DMS79 (cell line): ENCODE measurements around the gene MYBBP1A.

Experiments
- DNase-seq: peaks from one replicate; lab custom pipeline; 2025; lab: John Stamatoyannopoulos, UW

MYBBP1A gene

GRCh38 chr17:4548061-4548461 is 7.1 kb downstream of the MYBBP1A start:
- no peak for DNase-seq

DNA sequence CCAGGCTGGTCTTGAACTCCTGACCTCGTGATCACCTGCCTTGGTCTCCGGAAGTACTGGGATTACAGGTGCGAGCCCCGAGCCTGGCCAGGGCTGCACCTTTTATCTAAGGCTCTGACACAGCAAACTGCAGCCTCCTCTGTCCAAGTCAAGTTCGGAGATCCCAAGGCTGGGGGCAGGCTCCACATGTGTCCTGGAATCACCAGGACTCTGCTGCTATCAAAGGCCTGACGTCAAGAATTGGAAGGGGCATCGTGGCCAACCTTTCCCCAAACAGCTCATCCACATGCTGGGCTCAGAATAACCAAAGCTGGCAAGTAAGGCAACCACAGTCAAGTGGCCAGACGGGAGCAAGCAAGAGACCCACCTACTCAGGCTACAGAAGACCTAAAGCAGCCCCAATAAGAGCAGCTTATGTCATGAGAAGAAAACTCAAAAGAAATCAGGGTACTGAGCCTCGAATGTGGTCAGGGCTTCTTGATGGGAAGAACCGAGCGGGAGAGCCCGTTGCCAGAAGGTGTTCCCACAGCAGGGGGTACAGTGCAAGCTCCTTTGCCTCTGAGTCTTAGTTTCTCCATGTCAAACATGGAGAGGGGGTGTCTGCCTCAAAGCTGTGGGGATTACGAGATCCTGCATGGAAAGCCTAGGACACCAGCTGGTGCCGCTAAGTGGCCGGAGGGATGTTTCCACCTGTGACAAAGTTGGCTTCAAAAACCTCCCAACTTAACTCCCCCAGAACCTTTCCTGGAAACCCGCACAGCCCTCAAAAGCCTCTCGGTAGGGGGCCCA is 7.9 kb downstream of the MYBBP1A start:
- no peak for DNase-seq

GRCh38 chr17:4545217-4545951 is 9.8 kb downstream of the MYBBP1A start:
- no peak for DNase-seq

DNA sequence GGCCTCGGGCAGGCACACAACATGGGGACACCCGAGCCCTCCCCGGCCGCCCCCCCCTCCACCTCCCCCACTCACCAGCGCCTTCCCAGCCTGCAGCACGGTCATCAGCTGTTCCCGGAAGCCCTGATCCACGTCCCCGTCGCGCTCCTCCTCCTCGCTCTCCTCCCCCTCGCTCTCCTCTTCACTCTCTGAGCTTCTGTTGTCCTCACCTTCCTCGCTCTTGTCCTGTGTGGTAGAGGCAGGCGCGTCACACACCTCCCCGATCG is 10.3 kb downstream of the MYBBP1A start:
- DNase-seq: no peak

- DNase-seq: no peak
These were observed 10.8 kb downstream of the MYBBP1A start for GRCh38 chr17:4544135-4544950.

DNA sequence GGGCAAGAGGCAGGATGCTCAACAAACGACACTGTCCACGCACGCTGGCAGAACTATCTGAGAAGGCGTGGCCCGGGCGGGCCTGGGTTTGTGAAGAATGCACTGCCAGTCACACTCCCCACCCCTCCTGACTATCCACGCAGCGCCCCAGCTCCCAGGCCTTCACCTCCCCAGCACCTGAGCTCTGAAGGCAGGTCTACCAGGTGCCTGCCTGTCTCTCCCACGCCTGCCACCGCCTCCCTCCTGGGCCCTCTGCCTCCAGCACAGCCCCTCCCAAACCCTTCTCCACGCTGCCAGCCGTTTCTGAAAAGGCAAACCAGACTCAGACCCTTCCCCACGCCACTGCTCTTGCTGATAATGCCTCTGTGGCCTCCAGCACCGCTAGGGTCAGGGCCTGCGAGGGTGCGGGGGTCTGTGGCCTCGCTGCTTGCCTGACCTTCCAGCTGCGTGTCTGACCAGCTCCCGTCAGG is 11.6 kb downstream of the MYBBP1A start:
- DNase-seq: no peak

GRCh38 chr17:4542726-4543191 is 12.4 kb downstream of the MYBBP1A start:
- no peak for DNase-seq

GRCh38 chr17:4542003-4542725 is 13.0 kb downstream of the MYBBP1A start:
- DNase-seq: no peak

DNA sequence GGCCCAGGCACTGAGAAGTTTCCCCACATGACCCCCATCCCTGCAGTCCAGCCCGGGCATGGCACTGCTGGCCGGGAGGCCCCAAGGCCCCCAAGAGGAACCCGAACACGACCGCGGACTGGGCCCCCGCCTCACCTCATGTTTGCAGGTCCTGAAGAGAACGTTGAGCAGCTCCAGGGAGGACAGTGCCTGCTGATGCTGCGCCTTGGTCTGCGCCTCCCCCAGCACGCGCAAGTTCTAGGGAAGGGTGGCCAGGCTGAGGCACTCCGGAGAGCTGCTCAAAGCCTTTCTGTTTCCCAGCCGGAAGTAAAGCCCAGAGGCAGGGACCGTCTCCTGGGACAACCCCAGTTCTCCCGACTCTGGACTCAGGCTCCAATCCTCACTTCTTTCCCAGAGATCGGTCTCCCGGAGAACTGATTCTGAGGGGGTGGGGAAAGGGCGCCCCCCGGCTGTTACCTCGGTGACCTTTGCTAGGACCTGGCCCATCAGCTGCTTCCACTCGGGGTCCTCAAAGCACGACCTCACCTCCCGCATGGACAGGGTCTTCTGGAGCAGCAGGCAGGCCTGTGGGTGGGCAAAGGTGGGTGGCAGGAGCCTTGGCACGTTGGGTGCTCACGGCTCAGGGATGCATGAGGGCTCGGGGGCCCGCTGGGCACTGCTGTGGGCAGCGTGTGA is 13.7 kb downstream of the MYBBP1A start:
- no peak for DNase-seq

DNA sequence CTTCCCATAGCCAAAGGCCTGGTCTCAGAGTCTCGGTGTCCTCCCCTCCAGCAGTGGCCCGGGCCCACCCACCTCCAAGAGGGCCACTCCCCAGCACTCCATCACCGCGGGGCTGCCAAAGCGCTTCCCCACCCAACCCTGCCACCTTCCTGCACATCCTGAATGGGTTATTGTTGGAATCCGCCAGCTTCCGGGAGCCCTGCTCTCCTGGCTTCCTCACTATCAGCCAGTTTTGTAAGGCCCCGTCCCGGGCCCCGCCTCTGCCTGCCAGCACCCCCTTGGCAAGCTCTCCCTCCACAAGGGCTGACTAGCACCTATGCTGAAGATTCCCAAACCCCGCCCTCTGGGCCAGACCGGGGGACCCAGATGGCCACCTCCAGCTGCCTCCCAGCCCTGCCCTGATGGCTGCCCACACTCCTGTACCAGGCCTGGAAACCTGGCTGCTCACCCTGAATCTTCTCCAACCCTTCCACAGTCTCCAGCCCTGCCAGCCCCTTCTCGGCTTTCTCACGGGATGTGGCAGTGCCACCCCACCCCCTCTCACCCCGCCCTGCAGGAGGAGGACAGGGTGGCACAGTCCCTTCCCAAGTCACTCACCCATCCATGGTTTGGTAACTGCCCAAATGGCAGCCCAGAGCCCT is 14.4 kb downstream of the MYBBP1A start:
- no peak for DNase-seq

- no peak for DNase-seq
These were observed 14.9 kb downstream of the MYBBP1A start for GRCh38 chr17:4540224-4540651.

DNA sequence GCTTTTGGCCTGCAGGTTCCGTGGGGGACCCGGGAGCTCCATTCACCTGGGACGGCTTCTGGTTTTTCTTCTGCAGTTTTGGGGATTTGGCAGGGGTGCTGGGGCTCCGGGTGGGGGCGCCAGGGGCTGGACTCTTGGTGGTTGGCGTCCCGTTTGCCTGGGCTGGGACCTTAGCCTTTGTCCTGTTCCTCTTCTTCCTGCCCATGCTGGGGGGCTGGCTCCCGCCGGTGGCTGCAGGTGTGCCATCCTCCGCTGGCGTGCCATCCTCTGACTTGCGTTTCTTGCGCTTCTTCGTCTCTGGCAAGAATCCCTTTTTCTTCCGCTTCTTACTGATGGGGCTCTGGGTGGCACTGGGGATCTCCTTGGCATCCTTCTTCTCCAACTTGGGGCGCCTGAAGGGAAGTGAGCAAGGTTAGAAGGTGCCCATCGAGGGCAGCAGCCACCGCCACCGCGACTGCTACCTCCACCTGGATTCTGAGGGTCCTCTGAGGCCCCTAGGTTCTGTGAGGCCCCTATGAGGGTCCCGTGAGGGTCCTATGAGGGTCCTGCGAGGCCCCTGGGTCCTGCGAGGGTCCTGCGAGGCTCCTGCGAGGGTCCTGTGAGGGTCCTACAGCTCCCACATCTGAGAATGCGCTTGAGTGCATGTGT is 15.5 kb downstream of the MYBBP1A start:
- no peak for DNase-seq

GRCh38 chr17:4539025-4539424 is 16.2 kb downstream of the MYBBP1A start:
- no peak for DNase-seq

GRCh38 chr17:4538236-4539002 is 16.8 kb downstream of the MYBBP1A start:
- DNase-seq: no peak

DNA sequence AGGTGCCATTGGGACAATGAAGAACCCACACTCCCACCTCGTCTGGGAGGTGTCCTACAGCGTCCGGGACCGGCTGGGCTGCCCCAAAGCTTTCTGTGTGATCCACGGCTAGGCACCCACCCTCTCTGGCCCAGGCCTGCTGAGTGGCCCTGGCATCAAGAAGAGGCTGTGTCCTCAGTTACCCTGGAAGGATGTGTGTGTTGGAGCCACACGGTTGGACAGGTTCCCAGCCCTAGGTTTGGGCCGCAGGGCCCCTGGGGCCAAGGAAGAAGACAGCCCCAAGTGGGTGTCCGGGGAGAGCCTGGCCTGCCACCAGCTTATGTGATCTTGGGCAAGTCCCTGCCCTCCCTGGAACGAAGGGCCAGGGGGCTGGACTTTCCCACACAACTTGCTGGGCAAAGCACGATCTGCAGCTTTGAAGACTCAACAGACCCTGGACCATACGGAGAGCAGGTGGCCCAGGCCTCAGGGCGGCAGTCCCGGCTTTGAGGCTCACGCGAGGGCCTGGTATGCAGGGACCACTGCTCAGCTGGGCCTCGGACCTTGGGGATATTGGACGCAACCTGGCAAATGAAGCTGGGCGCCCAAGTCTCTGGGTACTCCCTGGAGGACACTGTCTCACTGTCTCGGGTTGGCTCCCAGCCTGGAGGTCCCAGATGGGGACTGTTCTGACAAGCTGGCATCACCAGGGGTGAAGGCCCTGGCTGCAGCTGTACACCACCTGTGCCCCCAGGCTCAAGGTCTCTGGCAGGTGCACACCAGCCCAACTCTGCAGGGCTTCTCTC is 17.5 kb downstream of the MYBBP1A start:
- no peak for DNase-seq

GRCh38 chr17:4536742-4537411 is 18.3 kb downstream of the MYBBP1A start:
- DNase-seq: no peak

- DNase-seq: no peak
These were observed 18.9 kb downstream of the MYBBP1A start for GRCh38 chr17:4536259-4536741.

DNA sequence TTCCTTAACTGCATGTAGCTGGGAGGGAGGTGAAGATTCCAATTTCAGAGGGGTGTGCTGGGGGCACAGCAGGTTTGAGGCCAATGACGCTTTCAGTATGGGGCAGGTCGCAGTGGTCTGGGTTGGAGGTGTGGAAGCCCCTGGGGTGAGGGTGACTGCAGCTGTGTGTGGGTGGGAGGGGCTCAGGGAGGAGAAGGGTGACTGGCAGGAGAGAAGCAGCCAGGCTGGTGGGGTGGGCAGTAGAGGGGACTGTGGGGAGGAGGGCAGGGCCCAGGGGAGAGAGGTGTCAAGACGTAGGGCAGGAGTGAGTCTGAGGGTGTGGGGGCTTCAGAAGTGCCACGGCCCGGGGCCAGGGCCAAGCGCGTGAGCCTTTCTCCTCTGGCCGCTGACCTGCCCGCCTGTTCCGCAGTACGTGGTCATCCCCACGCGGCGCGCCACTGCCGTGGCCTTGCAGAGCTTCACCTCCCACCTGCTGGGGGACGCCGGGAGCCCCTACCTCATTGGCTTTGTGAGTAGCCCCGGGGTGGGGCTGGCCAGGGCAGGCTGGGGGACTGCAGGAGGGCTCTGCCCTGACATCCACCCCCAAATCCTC is 19.4 kb downstream of the MYBBP1A start:
- no peak for DNase-seq
